ENCODE results near the gene ME2. TPM values are rescaled to one million over a fixed set of nuclear protein-coding genes. Genes with fewer than 3 reads are reported as not detected.

ME2 gene
- total and polyA plus RNA-seq, 9 of the 15 experiments (the other 6 are each of a cell fraction or from before 2014, with no cell fraction given), result 12.3 to 54.4 (median 36.2) TPM

GRCh38 chr18:50875966-50876536, 2.9 kb upstream of the ME2 start (continued):
- TF ChIP-seq ZNF518B (CRISPR knock-in tag; IDR thresholded peaks at IDR 0.05), result no peak
- TF ChIP-seq, protein P1, sequence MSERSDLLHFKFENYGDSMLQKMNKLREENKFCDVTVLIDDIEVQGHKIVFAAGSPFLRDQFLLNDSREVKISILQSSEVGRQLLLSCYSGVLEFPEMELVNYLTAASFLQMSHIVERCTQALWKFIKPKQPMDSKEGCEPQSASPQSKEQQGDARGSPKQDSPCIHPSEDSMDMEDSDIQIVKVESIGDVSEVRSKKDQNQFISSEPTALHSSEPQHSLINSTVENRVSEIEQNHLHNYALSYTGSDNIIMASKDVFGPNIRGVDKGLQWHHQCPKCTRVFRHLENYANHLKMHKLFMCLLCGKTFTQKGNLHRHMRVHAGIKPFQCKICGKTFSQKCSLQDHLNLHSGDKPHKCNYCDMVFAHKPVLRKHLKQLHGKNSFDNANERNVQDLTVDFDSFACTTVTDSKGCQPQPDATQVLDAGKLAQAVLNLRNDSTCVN (CRISPR knock-in tag; IDR thresholded peaks at IDR 0.05), result no peak
- no peak for TF ChIP-seq CEBPB (tag; IDR thresholded peaks at IDR 0.05)
- TF ChIP-seq TEAD1 (CRISPR knock-in tag; IDR thresholded peaks at IDR 0.05), result no peak
- TF ChIP-seq HDAC6 (IDR thresholded peaks at IDR 0.05; ENCODE audit: low read depth, low read length), result no peak
- TF ChIP-seq ZC3H11A (IDR thresholded peaks at IDR 0.05; ENCODE audit: low read depth, low read length), result no peak
- no peak for TF ChIP-seq ZNF23 (CRISPR knock-in tag; IDR thresholded peaks at IDR 0.05)
- no peak for TF ChIP-seq TCF7L2 (IDR thresholded peaks at IDR 0.05; ENCODE audit: low read depth, low read length)

Measured in K562 (cell line).